22Rv1 (cell line): ENCODE measurements around the gene PCGF2.
A peak's percentile ranks its signal among the peaks of the same experiment; 100 is the strongest.
"Not testable (repeated sequence)": the region's sequence is repeated elsewhere in the genome, so short reads cannot be mapped to it uniquely, and the experiment has no call there.

Experiments
- H3K27ac ChIP-seq: fragments of 450-650 bp; 2 replicates; pipeline ENCODE4 v1.5.1; 2017
- ZFX ChIP-seq: fragments of 450-650 bp; IDR thresholded peaks from 2 replicates; pipeline ENCODE4 v1.6.1; 2017; ENCODE audit warnings: antibody characterized with exemption, borderline replicate concordance
- TF ChIP-seq, protein P1 (sequence below): fragments of 450-650 bp; IDR thresholded peaks from 2 replicates; pipeline ENCODE4 v1.5.1; 2017; ENCODE audit warnings: mild to moderate bottlenecking

The PCGF2 gene

DNA sequence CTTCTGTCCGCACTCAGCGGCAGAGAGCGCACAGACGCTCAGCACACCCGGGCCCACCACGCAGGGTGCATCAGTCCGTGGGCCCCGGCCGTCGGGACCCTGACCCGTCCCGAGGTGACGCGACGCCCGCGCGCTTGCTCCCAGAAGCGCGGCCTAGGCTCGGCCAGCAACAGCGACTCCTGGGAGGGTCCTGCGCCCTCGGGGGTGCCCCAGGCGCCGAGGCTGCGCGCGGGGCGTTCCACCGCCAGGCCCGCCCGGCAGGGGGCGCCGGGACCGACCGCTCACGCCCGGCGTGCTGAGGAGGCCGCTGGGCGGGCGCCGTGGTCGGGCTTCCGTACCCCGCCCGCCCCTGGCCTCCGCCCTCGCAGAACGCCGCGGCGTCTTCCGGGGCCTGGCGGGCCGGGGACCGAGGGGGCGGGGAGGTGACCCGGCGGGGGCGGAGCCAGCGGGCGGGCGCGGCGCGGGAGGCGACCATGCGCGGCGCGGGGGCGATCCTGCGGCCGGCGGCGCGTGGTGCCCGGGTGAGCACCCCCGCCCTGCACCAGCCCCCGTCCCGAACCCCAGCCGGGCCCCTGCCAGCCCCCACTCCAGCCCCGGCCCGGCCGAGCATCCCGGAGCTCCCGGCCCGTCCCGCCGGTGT is 18.1 kb downstream of the PCGF2 start, which contains the start of gene CISD3:
Gene CISD3 (plus strand): TSS at position 456 of the 640 bp plus-strand sequence. CDS start 18 bp downstream, at position 474.
- TF ChIP-seq, protein P1, sequence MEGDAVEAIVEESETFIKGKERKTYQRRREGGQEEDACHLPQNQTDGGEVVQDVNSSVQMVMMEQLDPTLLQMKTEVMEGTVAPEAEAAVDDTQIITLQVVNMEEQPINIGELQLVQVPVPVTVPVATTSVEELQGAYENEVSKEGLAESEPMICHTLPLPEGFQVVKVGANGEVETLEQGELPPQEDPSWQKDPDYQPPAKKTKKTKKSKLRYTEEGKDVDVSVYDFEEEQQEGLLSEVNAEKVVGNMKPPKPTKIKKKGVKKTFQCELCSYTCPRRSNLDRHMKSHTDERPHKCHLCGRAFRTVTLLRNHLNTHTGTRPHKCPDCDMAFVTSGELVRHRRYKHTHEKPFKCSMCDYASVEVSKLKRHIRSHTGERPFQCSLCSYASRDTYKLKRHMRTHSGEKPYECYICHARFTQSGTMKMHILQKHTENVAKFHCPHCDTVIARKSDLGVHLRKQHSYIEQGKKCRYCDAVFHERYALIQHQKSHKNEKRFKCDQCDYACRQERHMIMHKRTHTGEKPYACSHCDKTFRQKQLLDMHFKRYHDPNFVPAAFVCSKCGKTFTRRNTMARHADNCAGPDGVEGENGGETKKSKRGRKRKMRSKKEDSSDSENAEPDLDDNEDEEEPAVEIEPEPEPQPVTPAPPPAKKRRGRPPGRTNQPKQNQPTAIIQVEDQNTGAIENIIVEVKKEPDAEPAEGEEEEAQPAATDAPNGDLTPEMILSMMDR, result peak; percentile 94
- no peak for TF ChIP-seq ZFX
- peak within 1 kb of the TSS; percentile 95 for H3K27ac ChIP-seq

DNA sequence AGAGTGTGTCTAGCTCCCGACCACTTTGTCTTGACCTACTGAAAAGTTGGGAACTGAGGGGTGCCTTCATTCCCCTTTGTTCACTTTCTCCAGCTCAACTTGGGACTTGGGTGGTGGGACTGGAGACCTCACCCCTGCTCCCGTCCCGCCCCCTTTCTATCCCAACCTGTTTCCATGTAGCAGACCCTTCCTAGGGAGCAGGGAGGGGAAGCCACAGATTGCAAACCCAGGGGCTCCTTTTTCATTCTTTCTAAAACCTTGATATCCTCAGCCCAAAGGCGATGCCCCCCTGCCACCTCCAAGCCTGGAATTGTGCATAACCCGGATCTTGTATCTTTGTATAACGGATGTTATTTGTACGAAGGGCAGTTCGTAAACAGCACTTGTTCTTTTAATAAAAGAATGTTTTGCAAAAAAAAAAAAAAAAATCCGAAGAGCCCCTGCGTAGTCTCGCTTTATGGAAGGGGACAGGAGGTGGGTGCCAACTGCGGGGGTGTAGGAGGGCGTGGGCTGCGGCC is 18.7 kb downstream of the PCGF2 start:
- no peak for TF ChIP-seq ZFX
- TF ChIP-seq, protein P1, result no peak
- H3K27ac ChIP-seq, result peak overlapping the region; percentile 95

DNA sequence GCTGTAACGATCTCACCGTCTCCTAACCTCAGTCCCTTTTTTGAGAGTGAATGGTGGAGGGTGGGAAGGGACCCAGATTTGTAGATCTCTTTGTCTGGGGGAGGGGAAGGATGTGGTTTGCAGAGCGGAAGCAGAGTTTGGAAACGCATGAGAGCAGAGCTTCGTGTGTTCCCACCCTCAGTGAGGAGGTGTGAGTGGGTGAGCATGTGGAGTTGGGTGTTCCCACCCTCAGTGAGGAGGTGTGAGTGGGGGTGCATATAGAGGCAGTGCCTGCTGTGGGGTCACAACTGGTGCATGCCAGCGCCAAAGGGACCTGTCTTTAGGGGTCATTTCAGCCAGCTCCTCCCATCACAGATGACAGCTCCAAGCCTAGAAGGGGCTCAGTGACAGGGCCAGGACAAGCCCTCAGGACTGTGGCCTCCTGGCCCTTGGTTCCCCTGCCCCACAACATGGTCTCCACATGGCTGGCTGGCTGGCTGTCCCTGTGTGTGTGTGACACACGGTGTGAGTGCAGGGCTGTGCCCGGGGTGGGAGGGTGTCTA is 19.8 kb downstream of the PCGF2 start:
- peak overlapping the region; percentile 95 for H3K27ac ChIP-seq
- TF ChIP-seq, protein P1, result no peak
- no peak for TF ChIP-seq ZFX

DNA sequence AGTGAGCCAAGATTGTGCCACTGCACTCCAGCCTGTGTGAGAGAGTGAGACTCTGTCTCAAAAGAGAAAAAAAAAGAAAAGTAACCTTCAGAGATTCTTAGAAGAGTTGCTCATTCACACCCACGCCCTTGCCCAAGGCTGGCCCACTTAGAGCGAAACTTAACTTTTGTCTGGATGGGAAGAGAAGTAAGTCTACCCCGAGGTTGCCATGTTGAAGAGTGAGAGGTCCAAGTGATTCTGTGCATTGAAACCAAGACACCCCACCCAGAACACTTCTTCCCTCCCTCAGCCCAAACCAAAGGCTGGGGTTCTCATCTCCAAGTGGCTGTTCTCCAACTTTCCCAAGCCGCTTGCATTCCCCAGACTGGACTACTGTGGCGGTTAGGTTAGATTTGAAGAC is 20.4 kb downstream of the PCGF2 start:
- TF ChIP-seq, protein P1, result no peak
- no peak for TF ChIP-seq ZFX
- H3K27ac ChIP-seq, result peak overlapping the region; percentile 95; the same call in 1 of the 2 replicates

DNA sequence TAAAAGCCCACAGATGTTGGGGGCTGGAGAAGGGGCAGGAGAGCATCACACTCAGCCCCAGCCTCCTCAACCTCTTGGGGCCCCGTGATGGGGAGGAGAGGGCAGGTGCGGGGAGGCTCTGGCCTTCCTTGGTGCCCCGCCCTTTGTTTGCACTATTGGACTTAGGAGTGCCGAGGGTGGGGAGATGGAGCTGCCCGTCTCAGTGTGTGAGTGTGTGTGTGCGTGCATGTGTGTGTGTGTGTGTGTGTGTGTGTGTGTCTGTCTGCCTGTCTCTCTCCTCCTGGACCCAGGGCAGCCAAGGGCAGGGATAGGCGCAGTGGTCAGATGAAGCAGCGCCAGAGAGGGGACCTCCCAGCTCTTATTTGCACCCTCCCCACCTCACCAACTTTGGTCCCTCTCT is 22.0 kb downstream of the PCGF2 start:
- not testable (repeated sequence) for H3K27ac ChIP-seq

DNA sequence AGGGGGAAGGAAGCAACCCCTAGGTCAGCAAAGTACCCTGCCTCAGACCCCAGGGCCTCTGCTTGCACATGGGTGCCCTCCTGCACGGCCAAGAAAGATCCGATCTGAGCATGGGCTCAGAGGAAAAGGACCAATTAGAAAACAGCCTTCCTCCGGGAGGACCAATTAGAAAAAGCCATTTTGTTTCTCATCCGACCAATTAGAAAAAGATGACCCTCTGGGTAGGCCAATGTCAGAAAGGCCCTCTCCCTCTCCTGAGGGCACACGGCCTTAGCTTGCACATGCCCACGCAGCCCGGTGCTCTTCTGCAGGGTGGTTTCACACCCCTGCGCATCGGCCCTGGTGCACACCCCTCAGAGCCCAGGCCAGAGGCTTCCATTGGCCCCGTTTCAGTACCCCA is 23.1 kb downstream of the PCGF2 start:
- no peak for TF ChIP-seq ZFX
- TF ChIP-seq, protein P1, result no peak
- H3K27ac ChIP-seq, result no peak overlapping the region

DNA sequence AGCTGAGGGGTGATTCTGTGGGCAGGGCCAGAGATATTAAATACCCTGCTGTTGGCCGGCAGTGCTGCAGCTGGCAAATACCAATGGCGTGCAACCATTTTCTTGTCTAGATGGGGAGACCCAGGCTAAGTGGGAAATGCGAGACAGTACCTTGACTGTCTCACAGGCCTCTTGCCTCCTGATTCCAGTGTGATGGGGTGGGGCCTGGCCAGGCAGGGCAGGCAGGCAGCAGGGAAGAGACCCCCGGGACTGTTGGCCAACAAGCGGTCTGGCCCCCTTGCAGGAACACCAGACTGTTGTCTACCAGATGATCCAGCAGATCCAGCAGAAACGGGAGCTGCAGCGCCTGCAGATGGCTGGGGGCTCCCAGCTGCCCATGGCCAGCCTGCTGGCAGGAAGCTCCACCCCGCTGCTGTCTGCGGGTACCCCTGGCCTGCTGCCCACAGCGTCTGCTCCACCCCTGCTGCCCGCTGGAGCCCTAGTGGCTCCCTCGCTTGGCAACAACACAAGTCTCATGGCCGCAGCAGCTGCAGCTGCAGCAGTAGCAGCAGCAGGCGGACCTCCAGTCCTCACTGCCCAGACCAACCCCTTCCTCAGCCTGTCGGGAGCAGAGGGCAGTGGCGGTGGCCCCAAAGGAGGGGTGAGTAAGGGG is 23.7 kb downstream of the PCGF2 start:
- TF ChIP-seq, protein P1, result no peak
- TF ChIP-seq ZFX, result no peak
- no peak overlapping the region for H3K27ac ChIP-seq
